ENCODE measurements around the gene SPRED1. TPM values are rescaled to one million over a fixed set of nuclear protein-coding genes. Genes with fewer than 3 reads are reported as not detected.

Gene SPRED1
- total RNA-seq, 1 donor from 2014 or later, result 62.1 TPM

- H3K27me3 ChIP-seq, result no peaks in the 10 kb centered on the region
- intact Hi-C loops (cut with DNase I), result no loop called here
- TF ChIP-seq, protein P1, sequence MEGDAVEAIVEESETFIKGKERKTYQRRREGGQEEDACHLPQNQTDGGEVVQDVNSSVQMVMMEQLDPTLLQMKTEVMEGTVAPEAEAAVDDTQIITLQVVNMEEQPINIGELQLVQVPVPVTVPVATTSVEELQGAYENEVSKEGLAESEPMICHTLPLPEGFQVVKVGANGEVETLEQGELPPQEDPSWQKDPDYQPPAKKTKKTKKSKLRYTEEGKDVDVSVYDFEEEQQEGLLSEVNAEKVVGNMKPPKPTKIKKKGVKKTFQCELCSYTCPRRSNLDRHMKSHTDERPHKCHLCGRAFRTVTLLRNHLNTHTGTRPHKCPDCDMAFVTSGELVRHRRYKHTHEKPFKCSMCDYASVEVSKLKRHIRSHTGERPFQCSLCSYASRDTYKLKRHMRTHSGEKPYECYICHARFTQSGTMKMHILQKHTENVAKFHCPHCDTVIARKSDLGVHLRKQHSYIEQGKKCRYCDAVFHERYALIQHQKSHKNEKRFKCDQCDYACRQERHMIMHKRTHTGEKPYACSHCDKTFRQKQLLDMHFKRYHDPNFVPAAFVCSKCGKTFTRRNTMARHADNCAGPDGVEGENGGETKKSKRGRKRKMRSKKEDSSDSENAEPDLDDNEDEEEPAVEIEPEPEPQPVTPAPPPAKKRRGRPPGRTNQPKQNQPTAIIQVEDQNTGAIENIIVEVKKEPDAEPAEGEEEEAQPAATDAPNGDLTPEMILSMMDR (IDR thresholded peaks at IDR 0.05), result no peak
- no peaks in the 10 kb centered on the region for H3K36me3 ChIP-seq
- H3K4me3 ChIP-seq, result no peak overlapping the region
- H3K4me1 ChIP-seq, result no peaks in the 10 kb centered on the region
- H3K27ac ChIP-seq, result no peak overlapping the region
- no peak for ATAC-seq
- no peak for DNase-seq
- no peaks in the 10 kb centered on the region for H3K9me3 ChIP-seq
Observed at GRCh38 chr15:38316311-38316710, 63.7 kb downstream of the SPRED1 start.

GRCh38 chr15:38320181-38320580 lies 67.5 kb downstream of the SPRED1 start:
- no peaks in the 10 kb centered on the region for H3K27me3 ChIP-seq
- H3K36me3 ChIP-seq, result peaks cover 12% of the 10 kb centered on the region
- H3K9me3 ChIP-seq, result no peaks in the 10 kb centered on the region
- DNase-seq, result no peak
- TF ChIP-seq, protein P1 (IDR thresholded peaks at IDR 0.05), result no peak
- no peak overlapping the region for H3K4me3 ChIP-seq
- intact Hi-C loops (cut with DNase I), result no loop called here
- no peaks in the 10 kb centered on the region for H3K4me1 ChIP-seq
- ATAC-seq, result no peak
- no peak overlapping the region for H3K27ac ChIP-seq

DNA sequence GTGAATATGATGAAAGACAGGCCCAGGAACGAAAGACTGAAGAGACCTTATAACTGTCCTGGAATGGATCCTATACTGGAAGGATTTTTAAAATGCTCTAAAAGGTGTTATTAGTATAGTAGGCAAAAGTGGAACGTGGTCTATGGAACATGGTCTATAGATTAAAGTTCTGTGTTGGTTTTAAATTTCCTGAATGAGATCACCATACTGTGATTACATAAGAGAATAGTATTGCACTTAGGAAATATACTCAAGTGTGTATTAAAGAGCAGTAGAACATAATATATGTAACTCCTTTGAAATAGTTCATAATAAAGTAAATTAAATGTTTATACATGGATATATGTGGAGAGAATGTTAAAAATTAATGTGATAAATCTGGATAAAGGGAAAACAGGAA lies 68.2 kb downstream of the SPRED1 start:
- TF ChIP-seq, protein P1 (IDR thresholded peaks at IDR 0.05), result no peak
- no peak for ATAC-seq
- intact Hi-C loops (cut with DNase I), result no loop called here
- Histone ChIP-seq H3K4me1 (no peaks in the 10 kb centered on the region), H3K27ac (no peak overlapping the region), H3K27me3 (no peaks in the 10 kb centered on the region), H3K9me3 (no peaks in the 10 kb centered on the region), H3K36me3 (peaks cover 17% of the 10 kb centered on the region), H3K4me3 (no peak overlapping the region)
- DNase-seq, result no peak

DNA sequence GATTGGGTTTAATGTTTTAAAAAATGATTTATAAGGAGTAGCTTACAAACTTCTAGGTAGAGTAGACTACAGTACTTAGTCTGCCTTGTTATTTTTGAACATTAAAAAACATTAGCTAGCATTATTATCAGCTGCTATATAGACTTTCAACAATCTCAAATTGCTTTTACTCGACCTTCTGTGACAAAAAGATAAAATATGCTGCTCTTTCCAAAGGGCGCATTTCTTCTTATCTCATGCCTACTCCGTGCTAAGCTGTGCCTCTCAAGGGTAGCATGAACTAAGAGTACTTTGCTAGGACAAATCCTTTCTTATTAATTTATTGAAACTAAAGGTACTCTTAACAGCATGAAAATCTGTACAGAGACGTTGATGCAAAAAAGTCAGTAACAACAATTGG lies 71.3 kb downstream of the SPRED1 start:
- intact Hi-C loops (cut with DNase I), result no loop called here
- TF ChIP-seq, protein P1 (IDR thresholded peaks at IDR 0.05), result no peak
- ATAC-seq (no peak), DNase-seq (no peak)
- no peaks in the 10 kb centered on the region for H3K4me1 ChIP-seq
- no peaks in the 10 kb centered on the region for H3K9me3 ChIP-seq
- peaks cover 36% of the 10 kb centered on the region for H3K36me3 ChIP-seq
- H3K4me3 ChIP-seq, result no peak overlapping the region
- no peaks in the 10 kb centered on the region for H3K27me3 ChIP-seq
- H3K27ac ChIP-seq, result no peak overlapping the region

- DNase-seq (no peak), ATAC-seq (peak; percentile 25)
- no peak overlapping the region for H3K4me3 ChIP-seq
- H3K27ac ChIP-seq, result no peak overlapping the region
- TF ChIP-seq, protein P1 (IDR thresholded peaks at IDR 0.05), result no peak
- no peaks in the 10 kb centered on the region for H3K27me3 ChIP-seq
- intact Hi-C loops (cut with DNase I), result no loop called here
- no peaks in the 10 kb centered on the region for H3K4me1 ChIP-seq
- no peaks in the 10 kb centered on the region for H3K9me3 ChIP-seq
- H3K36me3 ChIP-seq, result peaks cover 36% of the 10 kb centered on the region
Observed at GRCh38 chr15:38324939-38325647, 72.5 kb downstream of the SPRED1 start.

DNA sequence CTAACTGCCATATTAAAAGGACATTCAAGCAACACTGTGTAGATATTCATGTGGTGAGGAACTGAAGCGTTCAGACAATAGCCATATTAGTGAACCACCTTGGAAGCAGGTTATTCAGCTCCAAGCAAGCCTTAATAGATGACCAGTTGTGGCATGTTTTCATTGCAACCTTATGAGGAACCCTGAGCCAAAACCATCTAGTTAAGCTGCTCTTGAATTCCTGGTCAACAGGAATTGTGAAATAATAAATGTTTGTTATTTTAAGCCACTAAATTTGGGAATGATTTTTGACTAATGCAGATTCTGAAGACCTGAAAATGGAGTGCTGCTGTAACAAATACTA lies 73.0 kb downstream of the SPRED1 start:
- ATAC-seq, result no peak
- no peak for DNase-seq

More for the DNA sequence above, 73.0 kb downstream of the SPRED1 start:
- Histone ChIP-seq H3K4me3 (no peak overlapping the region), H3K4me1 (no peaks in the 10 kb centered on the region), H3K9me3 (no peaks in the 10 kb centered on the region), H3K27ac (no peak overlapping the region), H3K27me3 (no peaks in the 10 kb centered on the region), H3K36me3 (peaks cover 36% of the 10 kb centered on the region)
- TF ChIP-seq, protein P1 (IDR thresholded peaks at IDR 0.05), result no peak
- intact Hi-C loops (cut with DNase I), result no loop called here

Measured in upper lobe of right lung (tissue), 1 donor.